Astrocyte of the spinal cord (primary cell): Measurements from ENCODE around the gene NRIP1.

Source experiments
- DNase-seq: peaks from one replicate; pipeline ENCODE4 v3.0.0; 2011; ENCODE audit warnings: low read depth, low spot score
- H3K4me3 ChIP-seq: 2 replicates; pipeline ENCODE4 v1.5.1; 2011; ENCODE audit warnings: low read depth, mild to moderate bottlenecking, low read length, moderate library complexity
- CTCF ChIP-seq: IDR thresholded peaks from 2 replicates; pipeline ENCODE4 v1.5.1; 2012; ENCODE audit warnings: low read depth, mild to moderate bottlenecking, low read length, inconsistent platforms
- in situ Hi-C: cut with HindIII; loops from 2 replicates; pipeline ENCODE4 v1.10.0; 2017; ENCODE audit warnings: low sequenced_read_pairs

Gene NRIP1

GRCh38 chr21:14955936-14956520 lies 108.8 kb downstream of the NRIP1 start:
- TF ChIP-seq CTCF: no peak
- no peak for DNase-seq
- H3K4me3 ChIP-seq: no peak overlapping the region
- in situ Hi-C loops: no loop called here

- in situ Hi-C loops: no loop called here
- TF ChIP-seq CTCF: no peak
- DNase-seq: no peak
- H3K4me3 ChIP-seq: no peak overlapping the region
Measured at GRCh38 chr21:14952916-14953315, 111.9 kb downstream of the NRIP1 start.

- no peak overlapping the region for H3K4me3 ChIP-seq
- in situ Hi-C loops: no loop called here
- DNase-seq: no peak
- no peak for TF ChIP-seq CTCF
Measured at GRCh38 chr21:14949603-14950002, 115.2 kb downstream of the NRIP1 start.

GRCh38 chr21:14947613-14948160 lies 117.1 kb downstream of the NRIP1 start:
- no peak for TF ChIP-seq CTCF
- in situ Hi-C loops: no loop called here
- no peak for DNase-seq
- H3K4me3 ChIP-seq: no peak overlapping the region

- TF ChIP-seq CTCF: no peak
- DNase-seq: no peak
- in situ Hi-C loops: no loop called here
- no peak overlapping the region for H3K4me3 ChIP-seq
Measured at GRCh38 chr21:14945176-14945575, 119.6 kb downstream of the NRIP1 start.

GRCh38 chr21:14943616-14944015 lies 121.2 kb downstream of the NRIP1 start:
- in situ Hi-C loops: no loop called here
- H3K4me3 ChIP-seq: no peak overlapping the region
- no peak for DNase-seq
- no peak for TF ChIP-seq CTCF
